EL (cell line): ENCODE measurements around the gene G3BP2.
A peak's percentile ranks its signal among the peaks of the same experiment; 100 is the strongest.
"Not testable (repeated sequence)": the region's sequence is repeated elsewhere in the genome, so short reads cannot be mapped to it uniquely, and the experiment has no call there.

Experiments used
- DNase-seq: peaks from one replicate; pipeline ENCODE4 v3.0.0-alpha.2; 2016

G3BP2 gene

DNA sequence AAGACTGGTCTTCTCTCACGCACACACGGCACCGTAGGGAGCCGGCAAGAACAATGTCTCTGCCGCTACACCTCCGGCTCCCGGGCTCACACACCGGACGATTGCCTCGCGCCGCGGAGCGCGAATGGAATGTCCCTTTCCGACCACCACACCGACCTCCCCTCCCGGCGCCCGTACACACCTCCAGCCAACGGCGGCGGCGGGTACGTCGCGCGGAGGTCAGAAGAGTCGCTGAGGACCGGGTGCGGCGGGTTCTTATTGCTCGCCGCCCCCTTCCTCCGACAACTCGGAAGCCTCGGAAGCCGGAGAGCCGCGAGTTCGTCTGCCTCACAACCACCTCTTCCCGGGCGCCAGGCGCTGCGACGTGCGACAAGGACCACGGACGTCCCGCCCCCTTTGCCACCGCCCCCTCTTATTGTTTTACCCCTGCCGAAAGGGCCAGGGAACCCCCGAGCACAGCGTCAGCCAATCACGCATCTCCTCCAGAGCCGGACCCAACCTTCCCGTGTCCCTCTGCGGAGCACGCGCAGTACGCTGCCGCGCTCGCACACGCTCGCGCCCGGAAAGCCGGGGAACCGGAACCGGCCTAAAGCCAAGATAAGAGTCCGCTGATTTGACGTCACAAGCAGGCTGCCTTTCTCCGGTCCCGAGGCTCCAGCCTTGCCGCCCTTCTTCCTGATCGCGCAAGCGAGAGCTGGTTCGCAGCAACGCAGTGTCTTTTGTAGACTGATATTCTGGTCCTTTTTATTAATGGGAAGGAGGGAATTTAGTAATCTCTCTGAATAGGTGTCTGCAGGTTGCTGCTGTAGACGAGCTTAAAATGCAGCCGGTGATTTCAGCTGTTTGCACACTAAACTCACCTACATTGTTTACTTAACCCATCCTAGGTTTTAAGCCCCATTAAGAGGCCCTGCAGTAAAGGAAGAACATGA is at the start of gene G3BP2:
G3BP2 (minus strand) TSS at position 385 of the 932 bp plus-strand sequence. CDS start 11,386 bp downstream, outside the sequence.
- DNase-seq, result peak; percentile 97

- DNase-seq, result no peak
Measured at GRCh38 chr4:75722417-75722816, 49.2 kb upstream of the G3BP2 start.

- no peak for DNase-seq
Measured at GRCh38 chr4:75718529-75718928, 45.3 kb upstream of the G3BP2 start.

GRCh38 chr4:75717408-75717807 is 44.2 kb upstream of the G3BP2 start:
- no peak for DNase-seq

GRCh38 chr4:75716054-75716453 is 42.8 kb upstream of the G3BP2 start:
- not testable (repeated sequence) for DNase-seq

DNA sequence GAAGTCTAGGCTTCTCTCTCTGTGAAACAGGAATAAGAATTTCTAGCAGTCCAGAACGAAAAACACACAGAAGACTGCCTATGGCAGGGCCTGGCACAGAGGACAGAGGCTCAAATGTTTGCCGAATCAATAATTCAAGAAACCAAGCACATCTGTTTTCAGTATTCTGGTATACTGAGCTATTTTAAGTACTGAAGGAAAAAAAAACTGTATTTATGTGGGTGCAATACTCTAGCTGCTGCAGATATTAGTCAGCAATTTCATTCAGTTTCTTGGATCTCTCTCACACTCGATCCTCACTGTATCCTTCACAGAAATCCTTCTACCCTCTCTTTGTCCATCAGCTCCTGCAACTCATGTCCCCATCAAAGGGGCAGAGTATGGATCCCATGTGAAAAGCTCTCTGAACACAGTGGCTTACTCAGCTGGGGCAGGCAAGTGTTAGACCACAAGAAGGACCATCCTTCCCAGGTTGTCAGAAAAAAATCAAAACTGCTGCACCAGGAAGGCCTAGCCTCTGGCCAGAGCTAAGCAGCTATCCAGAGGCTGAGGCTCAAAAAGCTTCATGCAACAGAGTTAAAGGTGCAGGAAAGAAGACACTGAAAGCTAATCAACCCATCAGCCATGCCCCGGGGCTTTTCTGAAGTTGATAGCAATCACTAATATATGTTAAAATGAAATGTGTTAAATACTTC is 42.0 kb upstream of the G3BP2 start:
- no peak for DNase-seq

DNA sequence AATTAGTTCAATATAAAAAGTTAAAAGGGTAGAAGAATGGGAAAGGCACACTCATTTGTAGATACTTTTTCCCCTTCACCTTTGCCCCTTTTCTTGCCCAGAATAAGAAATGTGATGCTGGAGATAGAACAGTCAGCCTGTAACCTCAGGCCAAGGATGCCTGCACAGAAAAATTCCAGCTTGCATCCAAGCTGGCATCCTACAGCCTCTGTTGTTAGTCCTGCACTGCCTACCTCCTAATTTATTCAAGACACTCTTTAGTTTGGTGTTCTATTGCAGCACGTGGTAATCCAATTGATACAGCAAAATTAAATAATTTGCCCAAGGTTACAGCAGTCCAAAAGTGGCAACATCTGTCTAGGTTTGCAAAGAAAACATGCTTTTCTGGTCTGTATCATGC is 41.5 kb upstream of the G3BP2 start:
- DNase-seq, result no peak

DNA sequence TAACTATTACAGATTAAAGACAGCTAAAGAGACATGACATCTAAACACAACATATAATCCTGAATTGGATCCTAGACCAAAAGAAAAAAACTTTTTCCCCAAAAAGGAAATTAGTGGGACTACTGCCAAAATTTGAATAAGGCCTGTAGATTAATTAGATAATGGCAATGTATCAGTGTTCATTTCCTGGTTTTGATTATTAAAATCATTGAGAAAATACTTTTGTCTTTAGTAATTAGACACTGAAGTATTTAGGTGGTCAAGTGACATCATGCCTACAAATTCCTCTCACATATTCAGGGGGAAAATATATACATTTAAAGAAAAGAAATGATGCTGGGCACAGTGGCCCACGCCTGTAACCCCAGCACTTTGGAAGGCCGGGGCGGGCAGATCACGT is 40.8 kb upstream of the G3BP2 start:
- DNase-seq, result no peak

GRCh38 chr4:75710246-75710645 is 37.0 kb upstream of the G3BP2 start:
- no peak for DNase-seq

DNA sequence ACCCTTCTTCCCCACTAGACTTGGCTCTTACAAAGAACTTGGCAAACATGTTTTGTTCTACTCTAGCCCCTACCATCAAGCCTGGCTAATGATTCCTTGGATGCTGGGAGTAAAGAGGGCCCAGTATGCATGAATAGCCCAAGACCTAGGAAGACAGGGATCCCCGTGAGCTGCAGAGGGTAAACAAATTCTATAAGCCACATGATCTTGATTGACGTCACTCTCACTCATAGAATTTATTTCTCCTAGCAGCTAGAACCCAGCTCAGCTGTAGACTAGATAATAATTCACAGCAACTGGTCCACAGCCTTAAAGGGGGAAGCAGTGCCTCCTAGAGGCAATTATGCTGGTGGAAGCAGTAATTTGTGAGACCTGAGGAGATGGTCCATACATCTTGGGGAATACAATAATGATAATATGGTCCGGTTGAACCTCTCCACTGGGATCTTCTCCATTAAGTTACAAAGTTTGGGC is 35.0 kb upstream of the G3BP2 start:
- no peak for DNase-seq

- DNase-seq, result no peak
Measured at GRCh38 chr4:75705198-75705977, 32.2 kb upstream of the G3BP2 start.

- DNase-seq, result no peak
Measured at GRCh38 chr4:75702919-75703411, 29.8 kb upstream of the G3BP2 start.

- no peak for DNase-seq
Measured at GRCh38 chr4:75699299-75699698, 26.1 kb upstream of the G3BP2 start.

DNA sequence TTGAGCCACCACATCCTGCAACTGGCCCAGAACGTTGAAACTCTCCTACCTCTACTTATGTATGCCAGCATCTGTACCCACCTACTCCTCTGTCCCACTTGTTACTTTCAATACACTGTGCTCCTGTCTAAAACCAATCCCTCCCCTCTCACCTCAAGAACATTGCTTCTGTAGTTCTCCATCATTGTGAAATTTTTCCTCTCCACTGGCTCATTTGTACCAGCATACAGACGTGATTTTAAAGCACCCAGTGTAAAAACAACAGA is 25.7 kb upstream of the G3BP2 start:
- DNase-seq, result no peak

DNA sequence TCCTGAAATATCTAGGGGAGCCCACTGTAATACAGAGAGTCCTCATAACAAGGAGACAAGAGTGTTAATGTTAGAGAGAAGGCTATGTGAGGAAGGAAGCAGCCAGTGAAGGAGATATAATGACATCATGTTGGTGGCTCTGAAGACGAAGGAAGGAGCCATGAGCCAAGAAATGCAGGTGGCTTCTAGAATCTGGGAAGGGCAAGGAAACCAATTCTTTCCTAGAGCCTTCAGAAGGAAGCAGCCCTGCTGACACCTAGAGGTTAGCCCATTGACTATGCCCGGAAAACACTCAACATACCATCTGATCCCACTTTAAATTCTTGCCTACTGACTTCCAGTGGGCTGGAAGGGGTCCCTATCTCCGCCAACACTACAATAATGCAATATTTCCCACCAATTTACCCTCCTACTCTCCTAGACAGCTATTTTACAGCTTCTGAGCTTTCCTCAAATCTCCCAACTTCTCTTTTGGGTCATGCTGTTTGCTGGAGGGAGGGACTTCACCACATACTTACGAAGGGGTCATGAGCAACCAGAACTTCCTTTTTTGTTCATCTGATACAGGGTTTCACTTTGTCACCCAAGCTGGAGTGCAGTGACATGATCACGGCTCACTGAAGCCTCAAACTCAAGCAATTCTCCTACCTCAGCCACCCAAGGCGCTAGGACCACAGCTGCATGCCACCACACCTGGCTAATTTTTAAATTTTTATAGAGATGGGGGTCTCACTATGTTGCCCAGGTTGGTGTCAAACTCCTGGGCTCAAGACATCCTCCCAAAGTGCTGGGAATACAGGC is 25.2 kb upstream of the G3BP2 start:
- DNase-seq, result no peak

DNA sequence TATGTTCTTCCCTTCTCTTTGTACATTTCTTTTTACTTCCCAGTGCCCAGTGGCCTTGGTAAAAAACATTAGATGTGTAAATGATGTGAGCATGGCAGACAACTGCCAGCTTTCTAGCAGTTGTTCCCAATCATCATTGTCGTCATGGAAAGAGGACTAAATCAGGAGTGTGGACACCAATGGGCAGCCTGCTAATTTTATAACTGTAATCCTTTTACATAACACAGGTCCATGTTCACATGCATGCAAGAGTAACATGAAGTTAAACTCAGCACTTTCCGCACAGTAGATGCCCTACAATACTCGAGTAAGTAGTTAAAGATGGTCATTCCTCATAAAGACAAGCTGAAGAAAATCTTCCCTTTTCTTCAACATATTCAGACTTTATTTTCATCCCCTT is 23.4 kb upstream of the G3BP2 start:
- no peak for DNase-seq

DNA sequence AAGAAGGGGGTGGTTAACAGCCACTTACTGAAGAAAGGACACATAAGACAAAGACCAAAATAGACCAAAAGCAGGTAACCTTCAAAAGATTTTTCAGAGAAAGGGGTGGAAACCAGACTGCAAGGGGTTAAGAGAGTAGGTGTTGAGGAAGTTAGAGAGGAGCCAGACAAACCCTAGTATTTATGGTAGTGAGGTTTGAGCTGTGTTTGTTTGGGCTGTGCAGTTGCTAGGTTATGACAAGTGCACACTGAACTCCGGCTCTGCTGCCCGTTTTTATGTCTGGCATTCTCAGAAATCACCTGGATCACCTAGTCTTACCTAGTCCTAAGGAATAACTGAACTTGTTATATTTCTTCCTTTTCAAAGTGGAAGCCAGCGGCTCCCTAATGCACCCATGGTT is 22.9 kb upstream of the G3BP2 start:
- DNase-seq, result no peak

GRCh38 chr4:75692066-75692465 is 18.9 kb upstream of the G3BP2 start:
- not testable (repeated sequence) for DNase-seq

DNA sequence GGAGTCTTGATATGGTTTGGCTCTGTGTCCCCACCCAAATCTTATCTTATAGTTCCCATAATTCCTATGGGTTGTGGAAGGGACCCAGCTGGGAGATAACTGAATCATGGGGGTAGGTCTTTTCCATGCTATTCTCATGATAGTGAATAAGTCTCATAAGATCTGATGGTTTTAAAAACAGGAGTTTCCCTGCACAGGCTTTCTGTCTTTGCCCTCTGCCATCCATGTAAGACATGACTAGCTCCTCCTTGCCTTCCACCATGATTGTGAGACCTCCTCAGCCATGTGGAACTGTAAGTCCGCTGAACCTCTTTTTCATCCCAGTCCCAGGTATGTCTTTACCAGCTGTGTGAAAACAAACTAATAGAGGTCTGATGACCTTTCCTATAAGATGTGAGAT is 13.9 kb upstream of the G3BP2 start:
- not testable (repeated sequence) for DNase-seq

- DNase-seq, result no peak
Measured at GRCh38 chr4:75686346-75686745, 13.1 kb upstream of the G3BP2 start.

DNA sequence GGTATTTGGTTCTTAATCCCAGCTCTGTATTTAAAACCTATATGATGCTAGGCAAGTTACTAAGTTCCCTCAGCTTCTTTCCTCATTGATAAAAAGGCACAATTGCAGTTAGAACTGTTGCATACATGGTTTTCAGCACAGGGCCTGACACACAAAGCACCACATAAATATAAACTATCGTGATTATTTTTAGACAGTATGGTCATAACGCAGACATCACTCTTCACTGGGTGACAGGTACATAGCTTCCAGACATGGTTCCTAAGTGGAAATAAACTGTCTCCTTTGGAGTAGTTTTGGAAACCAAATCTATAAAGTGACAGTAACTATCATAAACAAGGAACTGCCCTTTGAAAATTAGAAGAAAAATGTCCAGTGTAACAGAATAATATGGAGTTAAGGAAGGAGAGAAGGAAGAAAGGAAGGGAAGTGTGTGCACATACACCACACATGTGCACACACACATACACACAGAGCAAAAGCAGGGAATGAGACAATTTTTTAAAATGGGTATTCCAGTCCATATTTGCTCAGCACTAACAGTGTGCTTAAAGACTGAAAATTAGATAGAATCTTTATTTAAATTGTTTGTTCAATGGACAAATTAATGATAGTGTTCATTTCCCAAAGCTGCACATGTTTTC is 12.5 kb upstream of the G3BP2 start:
- DNase-seq, result no peak
